HG03521 (cell line): Measurements from ENCODE around the gene PDE7B.

Experiments used
- ATAC-seq: cut with Tn5 transposase; IDR thresholded peaks from one replicate; pipeline ENCODE4 v1.9.1; 2021; ENCODE audit warnings: mild to moderate bottlenecking, moderate library complexity; ENCODE audit not compliant: unreplicated experiment

The PDE7B gene

DNA sequence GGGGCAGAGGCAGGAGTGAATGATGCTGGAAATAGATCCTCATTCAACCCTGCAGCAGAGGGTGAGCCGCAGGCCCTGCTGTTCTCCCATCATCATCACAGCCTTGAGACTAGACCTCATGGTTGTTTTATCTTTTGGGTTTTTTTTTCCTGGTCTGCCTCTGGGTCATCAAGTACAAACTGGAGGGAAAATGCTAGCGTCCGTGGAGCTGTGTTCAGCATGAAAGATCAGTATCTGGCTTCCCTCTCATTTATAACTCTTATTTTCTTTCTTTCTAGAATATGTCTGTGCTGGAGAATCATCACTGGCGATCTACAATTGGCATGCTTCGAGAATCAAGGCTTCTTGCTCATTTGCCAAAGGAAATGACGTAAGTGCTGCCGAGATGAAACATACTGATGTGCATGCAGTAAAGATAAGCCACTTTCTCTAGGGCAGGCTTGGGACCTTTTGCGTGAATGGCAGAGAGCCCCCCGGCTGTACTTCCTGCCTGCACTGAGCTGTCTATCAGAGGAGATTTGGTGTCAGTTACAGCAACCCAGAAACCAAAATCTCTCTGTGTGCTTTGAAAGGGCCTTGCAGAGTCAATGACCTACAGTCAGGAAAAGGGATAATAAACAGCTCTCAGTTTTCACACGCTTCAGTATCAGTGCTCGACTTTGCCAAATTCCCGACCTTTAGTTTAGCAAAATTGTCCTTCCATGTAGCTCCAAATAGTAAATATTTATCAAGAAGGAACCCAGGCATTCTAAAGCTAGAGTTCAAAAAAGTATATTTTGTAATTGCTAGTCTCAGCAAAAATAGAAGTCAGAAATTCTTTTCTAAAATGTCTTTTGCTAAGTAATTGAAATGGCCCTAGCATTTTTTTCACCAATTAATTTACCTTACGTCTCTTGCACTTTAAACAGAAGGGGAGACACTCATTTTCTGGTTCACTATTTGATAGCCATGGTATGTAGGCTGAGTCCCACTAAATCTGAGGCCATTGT lies 322.3 kb downstream of the PDE7B start:
- ATAC-seq, result no peak

DNA sequence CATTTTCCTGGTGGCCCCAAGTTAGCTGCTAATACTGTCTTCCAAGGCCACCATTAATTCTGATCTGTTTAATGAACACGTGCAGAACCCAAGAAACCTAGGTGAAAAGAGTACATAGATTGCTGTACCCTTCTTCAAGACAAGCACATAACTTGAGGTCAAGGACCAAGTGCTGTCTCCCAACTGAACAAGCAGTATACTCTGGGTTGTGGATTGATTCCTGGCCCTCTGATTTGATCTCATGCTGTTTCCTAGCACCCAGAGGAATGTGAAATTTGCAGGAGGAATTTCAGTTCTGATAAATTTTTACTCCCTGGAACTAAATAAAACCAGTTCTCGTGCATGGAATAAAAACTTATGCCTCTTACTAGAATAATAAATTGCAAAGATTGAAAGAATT lies 323.0 kb downstream of the PDE7B start:
- ATAC-seq, result no peak

DNA sequence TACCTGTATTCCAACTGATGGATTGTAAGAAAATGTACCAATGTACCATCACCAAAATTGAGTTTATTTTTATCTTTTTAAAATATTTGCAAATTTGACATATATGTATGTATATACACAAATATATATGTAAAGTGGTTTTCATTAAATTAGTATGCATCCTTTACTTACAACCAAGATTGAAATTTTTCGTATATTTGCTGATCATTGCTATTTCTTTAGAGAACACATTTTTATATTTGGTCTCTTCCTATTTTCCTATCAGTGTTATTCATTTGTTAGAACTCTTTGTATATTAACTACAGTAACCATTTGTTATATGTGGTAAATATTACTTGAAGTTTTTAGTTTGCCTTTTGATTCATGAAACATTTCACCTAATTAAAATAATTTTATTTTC lies 324.4 kb downstream of the PDE7B start:
- ATAC-seq, result no peak

DNA sequence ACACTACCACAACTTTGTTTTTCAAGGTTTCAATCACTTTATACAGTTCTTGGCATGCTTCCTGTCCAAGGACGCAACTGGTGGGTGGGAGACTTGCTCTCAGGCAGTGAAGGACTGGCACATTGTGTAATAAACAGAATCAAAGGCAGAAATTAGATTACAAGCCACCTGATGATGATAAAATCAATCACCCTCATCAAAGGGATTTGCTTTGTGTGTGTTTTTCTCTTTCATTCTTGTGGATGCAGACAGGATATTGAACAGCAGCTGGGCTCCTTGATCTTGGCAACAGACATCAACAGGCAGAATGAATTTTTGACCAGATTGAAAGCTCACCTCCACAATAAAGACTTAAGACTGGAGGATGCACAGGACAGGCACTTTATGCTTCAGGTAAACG lies 327.2 kb downstream of the PDE7B start:
- no peak for ATAC-seq

DNA sequence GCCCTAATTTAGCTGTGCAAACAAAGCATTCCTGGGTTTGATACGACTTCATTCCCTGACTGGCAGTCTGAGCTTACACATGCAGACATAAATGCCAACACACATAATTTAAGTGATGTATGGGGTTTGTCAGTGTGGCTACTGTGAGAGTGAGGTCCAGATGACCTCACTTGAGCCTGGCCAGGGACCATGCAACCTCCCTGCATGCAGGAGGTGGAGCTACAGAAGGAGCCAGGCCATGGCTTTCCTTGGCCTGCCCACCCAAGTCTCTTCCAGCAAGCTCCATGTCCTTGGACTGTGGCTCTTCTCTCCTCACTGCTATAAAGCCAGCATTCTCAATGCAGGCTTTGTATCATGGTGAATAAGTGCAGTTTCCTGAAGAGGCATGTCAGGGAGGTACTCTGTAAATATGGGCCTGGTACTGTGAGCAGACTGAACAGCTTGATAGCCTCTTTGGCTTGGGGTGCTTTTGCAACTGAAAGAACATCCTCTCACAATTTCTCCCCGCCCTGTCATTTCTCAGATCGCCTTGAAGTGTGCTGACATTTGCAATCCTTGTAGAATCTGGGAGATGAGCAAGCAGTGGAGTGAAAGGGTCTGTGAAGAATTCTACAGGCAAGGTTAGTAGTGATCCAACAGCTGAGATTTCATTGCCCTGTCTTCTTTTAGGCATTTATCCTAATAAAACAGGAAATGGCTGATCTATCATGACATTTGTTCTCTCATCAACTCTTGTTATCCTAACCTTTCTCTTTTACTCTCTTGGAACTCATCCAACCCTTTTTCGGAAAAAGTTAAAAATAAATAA lies 329.4 kb downstream of the PDE7B start:
- no peak for ATAC-seq

DNA sequence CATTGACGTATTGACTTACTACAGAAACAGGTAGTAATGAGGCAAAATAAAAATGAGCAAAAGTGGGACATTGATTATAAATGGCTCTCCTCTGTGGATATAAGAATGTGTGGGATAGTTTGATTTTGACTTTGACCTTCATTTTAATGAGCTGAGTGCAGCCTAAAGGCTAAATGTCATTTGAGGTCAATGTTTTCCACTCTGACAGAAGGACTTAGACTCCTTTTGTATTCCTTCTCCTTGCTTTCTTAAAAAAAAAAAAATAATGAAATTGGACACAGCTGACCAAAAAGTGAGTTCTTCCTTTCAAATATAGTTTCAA lies 330.0 kb downstream of the PDE7B start:
- no peak for ATAC-seq

DNA sequence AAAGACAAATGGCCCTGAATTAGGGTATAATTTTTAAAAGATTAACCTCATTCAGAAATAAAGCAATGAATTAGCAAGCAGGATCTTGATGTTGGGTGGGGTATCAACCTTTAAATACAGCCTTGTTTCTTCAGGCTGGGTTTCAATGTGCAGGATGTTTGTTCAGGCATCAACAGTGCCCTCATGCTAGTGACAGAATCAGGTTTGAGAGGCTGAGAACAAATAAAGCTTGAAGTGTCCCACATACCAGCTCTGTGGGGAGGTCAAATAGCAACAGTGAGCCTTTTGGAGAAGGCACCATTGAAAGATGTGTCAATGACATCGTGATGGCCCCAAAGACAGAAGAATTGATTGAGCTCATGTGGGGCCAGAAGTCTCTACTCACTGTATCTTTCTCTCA lies 330.4 kb downstream of the PDE7B start:
- ATAC-seq, result no peak

DNA sequence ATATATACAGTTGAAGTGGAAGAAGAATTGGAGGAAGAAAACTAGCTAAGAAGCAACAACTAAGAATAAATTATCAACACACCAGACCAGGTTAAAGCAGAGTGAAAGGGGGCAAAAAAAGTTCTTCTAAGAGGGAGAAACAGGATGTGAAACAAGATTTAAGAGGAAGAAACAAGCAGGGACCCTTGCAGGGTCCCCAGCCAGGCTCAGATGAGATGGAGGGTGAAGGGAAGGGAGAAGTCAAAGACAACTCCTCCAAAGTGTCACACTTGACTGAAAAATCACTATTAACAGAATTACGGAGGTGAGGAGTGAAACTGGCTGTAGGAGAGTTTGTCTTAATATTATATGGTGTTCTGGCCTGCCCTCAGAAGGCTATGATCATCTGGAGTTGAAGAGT lies 333.2 kb downstream of the PDE7B start:
- no peak for ATAC-seq

DNA sequence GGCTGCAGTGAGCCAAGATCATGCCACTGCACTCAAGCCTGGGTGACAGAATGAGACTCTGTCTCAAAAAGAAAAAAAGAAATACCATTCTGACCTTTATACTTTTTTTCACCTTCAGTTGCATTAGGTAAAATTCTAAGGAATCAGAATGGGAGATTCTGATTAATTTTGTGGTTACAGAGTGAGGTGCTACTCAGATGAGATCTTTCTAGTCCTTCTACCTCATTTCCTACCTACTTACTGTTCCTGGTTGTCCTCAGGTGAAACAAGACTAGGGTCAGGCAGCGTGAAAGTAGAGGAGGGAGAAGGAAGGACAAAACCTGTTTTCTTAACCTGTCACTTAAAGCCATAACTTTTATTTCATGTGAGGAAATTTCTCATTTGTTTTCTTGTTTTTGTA lies 334.9 kb downstream of the PDE7B start:
- ATAC-seq, result no peak

DNA sequence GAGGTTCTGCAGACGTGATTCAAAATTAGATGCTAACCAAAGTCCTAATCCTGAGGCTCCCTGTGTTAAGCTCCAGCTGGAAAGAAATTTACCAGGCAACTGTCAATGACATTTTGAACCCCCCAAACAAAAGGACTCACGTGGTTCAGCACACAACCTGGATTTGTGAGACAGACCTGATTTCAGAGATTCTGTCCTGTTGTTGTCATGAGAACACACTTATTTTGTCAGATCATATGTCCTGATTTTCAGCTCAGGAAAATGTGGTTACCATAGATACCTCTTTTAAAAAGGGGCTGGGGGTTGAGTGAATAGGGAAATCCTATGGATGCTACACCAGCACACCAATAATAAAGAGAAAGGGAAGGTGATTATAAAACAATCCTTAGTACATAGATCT lies 337.0 kb downstream of the PDE7B start:
- no peak for ATAC-seq

DNA sequence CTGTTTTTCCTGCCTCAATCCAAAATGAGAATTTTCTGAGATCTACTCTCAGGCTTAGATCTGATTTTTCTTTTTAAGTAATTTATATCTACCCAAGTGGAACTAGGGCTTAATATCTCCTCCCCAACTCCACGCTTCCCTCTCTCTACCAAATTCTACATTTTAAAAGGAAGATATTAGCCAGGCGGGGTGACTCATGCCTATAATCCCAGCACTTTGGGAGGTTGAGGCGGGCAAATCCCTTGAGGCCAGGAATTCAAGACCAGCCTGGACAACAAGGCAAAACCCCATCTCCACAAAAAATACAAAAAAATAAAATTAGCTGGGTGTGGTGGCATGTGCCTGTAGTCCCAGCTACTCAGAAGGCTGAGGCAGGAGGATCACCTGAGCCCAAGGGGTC lies 337.6 kb downstream of the PDE7B start:
- ATAC-seq, result no peak

DNA sequence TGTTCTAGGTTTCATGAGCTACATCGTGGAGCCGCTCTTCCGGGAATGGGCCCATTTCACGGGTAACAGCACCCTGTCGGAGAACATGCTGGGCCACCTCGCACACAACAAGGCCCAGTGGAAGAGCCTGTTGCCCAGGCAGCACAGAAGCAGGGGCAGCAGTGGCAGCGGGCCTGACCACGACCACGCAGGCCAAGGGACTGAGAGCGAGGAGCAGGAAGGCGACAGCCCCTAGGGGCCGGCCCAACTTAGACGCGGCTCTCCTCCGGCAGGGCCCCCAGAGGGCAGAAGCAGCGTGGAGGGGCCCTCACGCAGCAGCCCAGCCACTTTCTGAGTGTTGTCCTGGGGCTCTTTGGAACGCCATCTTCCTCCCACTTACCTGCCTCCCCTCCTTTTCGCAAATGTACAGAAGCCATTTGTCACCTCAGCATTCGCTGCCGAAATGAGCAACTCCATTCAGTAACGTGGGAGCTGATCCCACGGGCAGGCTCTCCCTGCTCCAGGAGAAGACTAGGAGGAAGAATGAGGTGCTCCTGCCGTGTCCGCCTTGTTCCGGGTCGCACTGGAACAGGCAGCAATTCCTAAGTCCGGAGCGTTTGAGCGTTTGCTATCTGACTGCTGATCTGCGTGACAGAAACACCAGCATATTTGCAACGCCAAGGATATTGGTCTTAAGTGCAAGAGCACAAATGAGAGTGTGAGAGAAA lies 340.3 kb downstream of the PDE7B start:
- ATAC-seq, result no peak

DNA sequence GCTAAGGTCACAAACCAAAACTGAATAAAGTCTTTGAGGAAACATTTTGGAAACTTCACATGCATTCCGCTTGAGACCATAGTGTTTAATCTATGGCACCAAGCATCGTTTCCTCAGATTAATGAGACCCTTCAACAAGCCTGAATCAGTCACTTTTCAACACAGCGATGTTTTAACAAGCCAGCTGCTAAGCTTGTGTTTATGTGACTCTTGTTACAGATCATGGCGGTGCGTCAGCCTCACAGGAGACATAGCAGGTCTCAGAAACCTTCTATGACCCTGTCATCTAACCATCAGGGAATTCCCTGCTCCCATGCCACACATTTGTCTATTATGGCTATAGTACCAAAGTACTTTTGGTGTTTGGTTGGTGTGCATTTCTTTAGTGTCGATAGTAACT lies 341.4 kb downstream of the PDE7B start:
- no peak for ATAC-seq

DNA sequence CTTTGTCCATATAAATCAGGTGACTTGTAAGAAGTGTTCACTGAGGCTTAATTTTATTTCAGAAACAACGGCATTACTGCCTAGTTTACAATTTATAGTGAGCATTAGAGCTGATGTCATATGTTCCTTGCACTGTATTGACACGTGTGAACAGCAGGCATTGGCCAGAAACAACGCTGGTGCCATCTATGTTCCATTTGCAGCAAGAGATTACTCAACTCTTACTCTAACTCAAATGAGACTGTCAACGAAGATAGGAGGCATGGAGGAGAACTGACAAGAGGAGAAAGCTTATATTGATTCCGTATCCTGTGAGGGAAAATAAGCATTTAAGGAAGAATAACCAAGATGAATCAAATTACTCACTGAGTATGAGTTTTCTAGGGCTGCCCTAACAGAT lies 350.2 kb downstream of the PDE7B start:
- ATAC-seq, result no peak

DNA sequence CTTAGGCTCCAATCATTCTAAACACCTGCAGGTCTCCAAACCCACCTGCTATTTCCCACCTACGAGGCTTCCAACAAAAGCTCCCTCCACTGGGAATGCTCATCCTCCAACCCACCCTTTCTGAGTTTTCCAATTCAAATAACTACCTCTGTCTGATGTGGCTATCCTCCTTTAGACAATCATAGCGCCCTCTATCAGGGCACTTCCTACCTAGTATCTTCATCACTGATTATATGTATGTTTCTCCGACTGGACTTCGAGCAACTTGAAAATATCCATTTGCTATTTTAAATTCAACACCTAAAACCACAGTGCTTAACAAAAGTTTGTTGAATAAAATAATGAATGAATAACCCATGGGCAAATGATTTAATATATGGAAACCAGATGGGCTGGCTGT lies 357.3 kb downstream of the PDE7B start:
- no peak for ATAC-seq

DNA sequence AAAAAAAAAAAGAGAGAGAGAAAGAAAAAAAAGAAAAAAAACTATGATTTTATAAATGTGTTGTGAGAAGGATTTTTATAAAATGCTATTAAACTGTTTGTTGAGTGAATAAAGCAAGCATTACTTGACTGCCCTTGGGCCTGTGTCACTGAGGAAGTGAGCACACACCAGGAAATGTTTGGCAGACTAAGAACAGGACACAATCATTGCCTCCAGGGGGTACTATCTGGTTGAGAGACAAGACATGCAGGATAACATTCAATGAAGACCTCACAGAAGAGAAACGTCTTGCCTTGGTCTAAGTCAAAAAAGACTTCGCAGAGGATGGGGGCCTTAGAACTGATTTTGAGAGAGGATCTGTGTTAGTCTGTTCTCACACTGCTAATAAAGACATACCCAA lies 358.0 kb downstream of the PDE7B start:
- no peak for ATAC-seq

DNA sequence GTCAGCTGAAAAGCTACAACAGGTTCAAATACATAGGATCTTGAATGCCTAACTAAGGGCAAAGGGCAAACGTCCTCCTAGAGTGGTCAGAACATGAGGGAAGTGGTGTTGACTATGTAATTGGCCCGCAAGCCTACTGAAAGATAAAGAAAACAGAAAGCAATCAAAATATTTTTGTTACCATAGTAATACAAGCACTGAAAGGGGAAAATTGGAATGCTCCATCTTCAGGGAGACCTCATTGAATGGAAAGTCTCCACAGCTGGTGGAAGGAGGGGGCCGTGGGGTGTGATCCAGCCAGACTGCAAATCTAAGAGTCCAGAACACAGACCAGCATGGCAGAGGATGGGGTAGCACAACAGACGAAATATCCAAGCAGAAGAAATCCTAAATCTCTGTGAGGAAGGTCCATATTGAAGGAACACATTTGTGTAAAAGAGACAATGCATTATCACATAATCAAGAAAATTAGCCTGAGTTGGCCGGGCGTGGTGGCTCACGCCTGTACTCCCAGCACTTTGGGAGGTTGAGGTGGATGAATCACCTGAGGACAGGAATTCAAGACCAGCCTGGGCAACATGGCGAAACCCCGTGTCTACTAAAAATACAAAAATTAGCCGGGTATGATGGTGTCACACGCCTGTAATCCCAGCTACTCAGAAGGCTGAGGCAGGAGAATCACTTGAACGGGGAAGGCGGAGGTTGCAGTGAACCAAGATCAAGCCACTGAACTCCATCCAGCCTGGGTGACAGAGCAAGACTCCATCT lies 359.1 kb downstream of the PDE7B start:
- no peak for ATAC-seq

DNA sequence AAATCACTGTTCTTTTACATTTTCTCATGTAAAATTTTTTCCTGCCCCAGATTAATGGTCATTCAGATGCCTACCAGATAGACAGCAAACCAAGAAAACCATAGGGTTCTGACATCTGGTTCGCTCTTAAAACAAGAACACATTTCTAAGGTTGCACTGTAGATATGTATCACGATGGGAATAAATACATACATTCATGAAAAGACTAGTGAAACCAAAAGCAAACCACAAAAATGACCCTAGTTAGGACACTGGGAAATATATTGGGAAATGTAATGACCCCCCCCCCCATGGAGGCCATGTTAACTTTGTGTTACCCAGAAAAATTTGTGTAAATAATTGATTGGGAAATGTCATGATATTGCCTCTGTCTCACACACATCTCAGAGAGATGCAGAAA lies 361.1 kb downstream of the PDE7B start:
- ATAC-seq, result no peak

DNA sequence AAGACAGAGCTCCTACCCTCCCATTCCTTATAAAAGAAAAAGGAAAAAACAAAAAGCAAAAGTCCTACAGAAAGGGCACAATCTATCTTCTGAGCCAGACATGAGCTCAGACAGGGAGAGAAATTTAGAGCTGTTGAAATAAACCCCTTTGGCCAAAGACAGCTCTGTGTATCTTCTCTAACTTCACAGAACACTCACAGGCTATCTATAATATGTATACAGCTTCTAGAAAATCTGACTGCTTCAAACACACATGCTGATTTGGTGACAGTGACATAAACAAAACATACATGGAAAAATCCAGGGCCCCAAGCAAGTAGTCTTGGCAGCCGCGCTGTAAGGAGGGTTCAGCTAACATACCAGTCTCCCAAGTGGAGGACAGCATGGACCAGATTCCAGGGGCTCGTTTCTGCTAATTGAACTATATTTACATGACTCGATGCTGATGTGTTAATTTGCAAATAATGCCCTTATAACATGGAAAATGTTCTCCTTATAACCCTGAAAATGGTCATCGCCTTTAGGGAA lies 361.6 kb downstream of the PDE7B start:
- ATAC-seq, result no peak

DNA sequence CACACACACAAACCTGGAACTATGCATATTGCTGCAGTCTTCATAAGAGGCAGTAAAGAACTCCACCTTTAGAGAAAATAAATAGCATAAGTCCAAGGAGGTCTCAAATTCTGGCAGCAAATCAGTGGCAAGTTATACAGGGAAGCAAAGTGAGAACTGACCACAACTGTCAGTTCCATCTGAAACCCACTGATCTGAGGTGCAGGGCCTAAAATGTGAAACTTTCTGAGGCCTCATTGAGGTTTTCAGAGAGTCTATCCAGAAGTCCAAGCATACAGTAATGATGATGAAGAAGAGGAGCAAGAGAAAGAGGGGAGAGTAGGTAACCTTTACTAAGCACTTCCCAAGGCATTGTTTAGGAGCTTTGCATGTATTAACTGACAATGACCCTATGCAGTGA lies 362.4 kb downstream of the PDE7B start:
- ATAC-seq, result no peak
